22Rv1 (cell line): Measurements from ENCODE around the gene EIF2A.

Source experiments
- ZFX ChIP-seq: fragments of 450-650 bp; IDR thresholded peaks from 2 replicates; pipeline ENCODE4 v1.6.1; 2017; ENCODE audit warnings: antibody characterized with exemption, borderline replicate concordance
- TF ChIP-seq, protein P1 (sequence below): fragments of 450-650 bp; IDR thresholded peaks from 2 replicates; pipeline ENCODE4 v1.5.1; 2017; ENCODE audit warnings: mild to moderate bottlenecking

DNA sequence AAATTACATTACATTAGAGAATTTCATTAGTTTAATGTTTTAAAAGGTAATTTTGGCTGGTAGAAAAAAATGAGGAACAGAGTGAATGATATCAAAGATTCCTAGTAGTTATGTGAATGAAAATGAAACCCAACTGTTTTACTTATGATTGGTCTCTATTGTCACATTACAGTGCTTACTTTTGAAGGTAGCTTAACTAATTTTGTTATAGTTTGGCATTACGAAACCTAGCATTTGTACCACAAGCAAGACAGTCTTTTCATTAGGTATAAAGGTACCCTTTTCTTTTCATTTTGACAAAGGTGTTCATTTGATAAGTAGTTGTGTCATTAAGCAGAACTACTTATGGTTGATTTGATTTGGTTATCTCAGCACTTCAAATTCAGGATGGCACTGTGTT, 63.4 kb downstream of the EIF2A start:
- TF ChIP-seq, protein P1, sequence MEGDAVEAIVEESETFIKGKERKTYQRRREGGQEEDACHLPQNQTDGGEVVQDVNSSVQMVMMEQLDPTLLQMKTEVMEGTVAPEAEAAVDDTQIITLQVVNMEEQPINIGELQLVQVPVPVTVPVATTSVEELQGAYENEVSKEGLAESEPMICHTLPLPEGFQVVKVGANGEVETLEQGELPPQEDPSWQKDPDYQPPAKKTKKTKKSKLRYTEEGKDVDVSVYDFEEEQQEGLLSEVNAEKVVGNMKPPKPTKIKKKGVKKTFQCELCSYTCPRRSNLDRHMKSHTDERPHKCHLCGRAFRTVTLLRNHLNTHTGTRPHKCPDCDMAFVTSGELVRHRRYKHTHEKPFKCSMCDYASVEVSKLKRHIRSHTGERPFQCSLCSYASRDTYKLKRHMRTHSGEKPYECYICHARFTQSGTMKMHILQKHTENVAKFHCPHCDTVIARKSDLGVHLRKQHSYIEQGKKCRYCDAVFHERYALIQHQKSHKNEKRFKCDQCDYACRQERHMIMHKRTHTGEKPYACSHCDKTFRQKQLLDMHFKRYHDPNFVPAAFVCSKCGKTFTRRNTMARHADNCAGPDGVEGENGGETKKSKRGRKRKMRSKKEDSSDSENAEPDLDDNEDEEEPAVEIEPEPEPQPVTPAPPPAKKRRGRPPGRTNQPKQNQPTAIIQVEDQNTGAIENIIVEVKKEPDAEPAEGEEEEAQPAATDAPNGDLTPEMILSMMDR = no peak
- no peak for TF ChIP-seq ZFX
